HG03095 (cell line): ENCODE measurements around the gene CLCNKB.

Source experiments
- ATAC-seq: cut with Tn5 transposase; IDR thresholded peaks from one replicate; pipeline ENCODE4 v1.9.1; 2021; ENCODE audit warnings: moderate library complexity; ENCODE audit not compliant: unreplicated experiment

The CLCNKB gene

GRCh38 chr1:16091296-16091695 is 47.7 kb downstream of the CLCNKB start:
- ATAC-seq, result no peak

- no peak for ATAC-seq
Measured at GRCh38 chr1:16092097-16092922, 48.7 kb downstream of the CLCNKB start.

GRCh38 chr1:16092923-16093511 is 49.4 kb downstream of the CLCNKB start:
- no peak for ATAC-seq

GRCh38 chr1:16093611-16094010 is 50.0 kb downstream of the CLCNKB start:
- no peak for ATAC-seq

GRCh38 chr1:16094453-16095158 is 51.0 kb downstream of the CLCNKB start:
- ATAC-seq, result no peak

- ATAC-seq, result no peak
Measured at GRCh38 chr1:16095447-16095846, 51.9 kb downstream of the CLCNKB start.

GRCh38 chr1:16099412-16099811 is 55.8 kb downstream of the CLCNKB start:
- ATAC-seq, result no peak

GRCh38 chr1:16101623-16102022 is 58.0 kb downstream of the CLCNKB start:
- ATAC-seq, result no peak
